WTC11 (cell line): Measurements from ENCODE around the gene CSNK2A1. TPM values are rescaled to one million over a fixed set of nuclear protein-coding genes. Genes with fewer than 3 reads are reported as not detected.

ENCODE experiments used
- ATAC-seq: fragments of 200-7000 bp; cut with Tn5 transposase; 2 replicates; pipeline ENCODE4 v1.10.0; 2021; ENCODE audit warnings: mild to moderate bottlenecking, moderate library complexity
- CTCF ChIA-PET: fragments of 300-600 bp; sonication (Branson Sonifier 250); formaldehyde crosslinking; loops from one replicate; lab custom pipeline; 2021; ENCODE audit warnings: antibody characterized with exemption; lab: Charles Lee
- POLR2A ChIA-PET: fragments of 350-600 bp; sonication (Branson Sonifier 250); formaldehyde crosslinking; loops from one replicate; lab custom pipeline; 2021; ENCODE audit warnings: antibody characterized with exemption; lab: Charles Lee
- DNase-seq: peaks from one replicate; pipeline ENCODE4 v3.0.0; 2021; ENCODE audit warnings: low spot score
- H3K27ac Mint-ChIP-seq: 2 replicates; pipeline ENCODE4 v1.8.0; 2021; ENCODE audit warnings: mixed read lengths
- H3K27me3 Mint-ChIP-seq: 2 replicates; pipeline ENCODE4 v1.8.0; 2021; ENCODE audit warnings: low read depth, mild to moderate bottlenecking, moderate library complexity, mixed read lengths
- H3K36me3 Mint-ChIP-seq: 2 replicates; pipeline ENCODE4 v1.8.0; 2021; ENCODE audit warnings: mixed read lengths
- H3K4me1 Mint-ChIP-seq: 2 replicates; pipeline ENCODE4 v1.8.0; 2022; ENCODE audit warnings: mixed read lengths
- H3K4me3 Mint-ChIP-seq: 2 replicates; pipeline ENCODE4 v1.8.0; 2021; ENCODE audit warnings: mild to moderate bottlenecking, moderate library complexity, mixed read lengths
- H3K9me3 Mint-ChIP-seq: 2 replicates; pipeline ENCODE4 v1.8.0; 2021; ENCODE audit warnings: mixed read lengths
- CBFB ChIP-seq: sonication (generic); formaldehyde crosslinking; IDR thresholded peaks from 2 replicates; pipeline ENCODE4 v1.8.1; 2022; ENCODE audit warnings: mild to moderate bottlenecking, low read depth, missing genetic modification reagents
- EMX1 ChIP-seq: fragments of 250-450 bp; sonication (Bioruptor Pico); IDR thresholded peaks from 2 replicates; pipeline ENCODE4 v1.8.0; 2021; ENCODE audit warnings: mild to moderate bottlenecking
- FOXJ3 ChIP-seq: sonication (generic); formaldehyde crosslinking; IDR thresholded peaks from 2 replicates; pipeline ENCODE4 v1.9.0; 2021; ENCODE audit warnings: missing genetic modification reagents, mild to moderate bottlenecking, borderline replicate concordance
- FOXP4 ChIP-seq: sonication (generic); formaldehyde crosslinking; IDR thresholded peaks from 2 replicates; pipeline ENCODE4 v1.8.0; 2022; ENCODE audit warnings: mild to moderate bottlenecking, missing genetic modification reagents
- IRF1 ChIP-seq: sonication (generic); formaldehyde crosslinking; IDR thresholded peaks from 2 replicates; pipeline ENCODE4 v1.8.0; 2023; ENCODE audit warnings: missing genetic modification reagents
- IRF2 ChIP-seq: sonication (generic); formaldehyde crosslinking; IDR thresholded peaks from 2 replicates; pipeline ENCODE4 v1.8.0; 2022; ENCODE audit warnings: low read depth, missing genetic modification reagents, borderline replicate concordance
- JAZF1 ChIP-seq: fragments of 250-450 bp; sonication (Bioruptor Pico); IDR thresholded peaks from 2 replicates; pipeline ENCODE4 v1.9.0; 2021; ENCODE audit warnings: moderate library complexity, mild to moderate bottlenecking, inconsistent platforms
- NR2C2 ChIP-seq: sonication (generic); formaldehyde crosslinking; IDR thresholded peaks from 2 replicates; pipeline ENCODE4 v1.8.0; 2022; ENCODE audit warnings: mild to moderate bottlenecking, missing genetic modification reagents
- RORB ChIP-seq: fragments of 250-450 bp; sonication (Bioruptor Pico); IDR thresholded peaks from 2 replicates; pipeline ENCODE4 v1.9.0; 2021; ENCODE audit warnings: mild to moderate bottlenecking
- SOX15 ChIP-seq: fragments of 250-450 bp; sonication (Bioruptor Pico); IDR thresholded peaks from 2 replicates; pipeline ENCODE4 v1.9.0; 2021; ENCODE audit warnings: mild to moderate bottlenecking
- USF2 ChIP-seq: sonication (generic); formaldehyde crosslinking; IDR thresholded peaks from 2 replicates; pipeline ENCODE4 v1.8.1; 2023; ENCODE audit warnings: mild to moderate bottlenecking, missing genetic modification reagents, moderate library complexity
- ZNF121 ChIP-seq: sonication (generic); formaldehyde crosslinking; IDR thresholded peaks from 2 replicates; pipeline ENCODE4 v1.8.0; 2023; ENCODE audit warnings: missing genetic modification reagents
- ZNF138 ChIP-seq: sonication (generic); formaldehyde crosslinking; conservative IDR thresholded peaks from 2 replicates; pipeline ENCODE4 v1.8.1; 2022; ENCODE audit warnings: mild to moderate bottlenecking, moderate library complexity, missing genetic modification reagents
- ZNF232 ChIP-seq: sonication (generic); formaldehyde crosslinking; IDR thresholded peaks from 2 replicates; pipeline ENCODE4 v1.8.0; 2022; ENCODE audit warnings: mild to moderate bottlenecking, missing genetic modification reagents
- ZNF423 ChIP-seq: fragments of 250-450 bp; sonication (Bioruptor Pico); IDR thresholded peaks from 2 replicates; pipeline ENCODE4 v2.1.2; 2022; ENCODE audit warnings: mild to moderate bottlenecking, moderate library complexity
- ZNF671 ChIP-seq: fragments of 250-450 bp; sonication (Bioruptor Pico); IDR thresholded peaks from 2 replicates; pipeline ENCODE4 v1.8.0; 2021; ENCODE audit warnings: mild to moderate bottlenecking
- total RNA-seq: library from RNA; stranded (reverse); gene quantifications from 3 replicates; pipeline ENCODE4 v1.2.3, GENCODE V29; 2021
- TF ChIP-seq, protein P1 (sequence below): sonication (generic); formaldehyde crosslinking; IDR thresholded peaks from 2 replicates; pipeline ENCODE4 v1.8.0; 2022; ENCODE audit warnings: mild to moderate bottlenecking, missing genetic modification reagents
- TF ChIP-seq, protein P2 (sequence below): fragments of 250-450 bp; sonication (Bioruptor Pico); conservative IDR thresholded peaks from 2 replicates; pipeline ENCODE4 v1.9.0; 2021; ENCODE audit warnings: mild to moderate bottlenecking
- TF ChIP-seq, protein P3 (sequence below): sonication (generic); formaldehyde crosslinking; IDR thresholded peaks from 2 replicates; pipeline ENCODE4 v1.8.1; 2022; ENCODE audit warnings: low read depth, missing genetic modification reagents, borderline replicate concordance
- TF ChIP-seq, protein P4 (sequence below): sonication (generic); formaldehyde crosslinking; IDR thresholded peaks from 2 replicates; pipeline ENCODE4 v1.8.0; 2022; ENCODE audit warnings: missing genetic modification reagents

Gene CSNK2A1
- total RNA-seq, 1 experiment from 2014 or later, result 235 TPM

DNA sequence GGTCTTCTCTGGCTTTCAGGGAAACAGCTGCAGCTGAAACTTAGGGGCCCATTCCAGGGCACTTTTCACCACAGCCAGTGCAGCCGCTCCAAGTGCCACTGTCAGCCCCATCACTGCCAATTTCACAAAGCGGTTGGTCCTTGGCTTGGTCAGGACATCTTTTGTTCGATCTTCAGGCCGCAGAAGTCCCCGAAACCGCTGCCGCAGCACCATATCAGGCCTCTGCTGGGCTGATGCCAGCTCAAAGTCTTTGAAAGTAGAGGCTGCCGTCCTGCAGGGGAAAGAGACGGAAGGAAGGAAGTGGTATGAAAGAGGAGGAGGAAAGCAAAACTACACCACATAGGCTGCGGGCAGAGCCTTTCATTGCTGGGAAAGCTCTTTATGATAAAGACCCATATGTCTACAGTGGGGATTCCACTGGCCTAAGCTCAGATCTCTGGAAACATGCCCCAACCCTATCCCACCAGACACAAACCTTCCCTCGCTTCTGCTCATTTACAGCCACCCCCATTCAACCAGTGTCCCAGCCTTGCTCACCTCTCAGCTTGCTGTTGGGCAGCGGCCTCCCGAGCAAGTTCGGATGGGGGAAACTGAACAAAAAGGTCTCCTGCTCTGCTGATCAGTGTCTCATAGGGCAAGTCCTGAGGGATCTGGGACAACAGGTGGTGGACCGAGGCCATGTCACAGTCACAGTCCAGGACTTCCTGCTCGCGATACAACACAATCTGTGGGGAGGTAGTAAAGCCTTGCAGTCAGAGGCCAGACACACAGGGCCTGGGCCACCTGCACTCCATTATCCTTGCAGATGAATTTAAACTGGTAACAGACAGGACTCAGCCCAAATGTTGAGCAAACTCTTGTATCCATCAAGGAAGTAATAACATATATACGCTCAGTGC, 104.8 kb downstream of the CSNK2A1 start:
- H3K36me3 Mint-ChIP-seq, result peaks cover 58% of the 10 kb centered on the region

More for the DNA sequence above, 104.8 kb downstream of the CSNK2A1 start:
- ChIA-PET CTCF (no interaction called here), POLR2A (no interaction called here)
- TF ChIP-seq ZNF121 (CRISPR knock-in tag) (no peak), EMX1 (CRISPR knock-in tag) (no peak), CBFB (CRISPR knock-in tag) (no peak), NR2C2 (CRISPR knock-in tag) (no peak), RORB (CRISPR knock-in tag) (no peak), FOXP4 (no peak), FOXJ3 (CRISPR knock-in tag) (no peak), JAZF1 (CRISPR knock-in tag) (no peak), ZNF138 (CRISPR knock-in tag) (no peak), ZNF232 (CRISPR knock-in tag) (no peak), SOX15 (no peak), IRF2 (CRISPR knock-in tag) (no peak), IRF1 (CRISPR knock-in tag) (no peak), ZNF671 (CRISPR knock-in tag) (no peak), USF2 (no peak), ZNF423 (no peak)
- TF ChIP-seq, protein P1, sequence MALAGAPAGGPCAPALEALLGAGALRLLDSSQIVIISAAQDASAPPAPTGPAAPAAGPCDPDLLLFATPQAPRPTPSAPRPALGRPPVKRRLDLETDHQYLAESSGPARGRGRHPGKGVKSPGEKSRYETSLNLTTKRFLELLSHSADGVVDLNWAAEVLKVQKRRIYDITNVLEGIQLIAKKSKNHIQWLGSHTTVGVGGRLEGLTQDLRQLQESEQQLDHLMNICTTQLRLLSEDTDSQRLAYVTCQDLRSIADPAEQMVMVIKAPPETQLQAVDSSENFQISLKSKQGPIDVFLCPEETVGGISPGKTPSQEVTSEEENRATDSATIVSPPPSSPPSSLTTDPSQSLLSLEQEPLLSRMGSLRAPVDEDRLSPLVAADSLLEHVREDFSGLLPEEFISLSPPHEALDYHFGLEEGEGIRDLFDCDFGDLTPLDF, result no peak
- TF ChIP-seq, protein P2, sequence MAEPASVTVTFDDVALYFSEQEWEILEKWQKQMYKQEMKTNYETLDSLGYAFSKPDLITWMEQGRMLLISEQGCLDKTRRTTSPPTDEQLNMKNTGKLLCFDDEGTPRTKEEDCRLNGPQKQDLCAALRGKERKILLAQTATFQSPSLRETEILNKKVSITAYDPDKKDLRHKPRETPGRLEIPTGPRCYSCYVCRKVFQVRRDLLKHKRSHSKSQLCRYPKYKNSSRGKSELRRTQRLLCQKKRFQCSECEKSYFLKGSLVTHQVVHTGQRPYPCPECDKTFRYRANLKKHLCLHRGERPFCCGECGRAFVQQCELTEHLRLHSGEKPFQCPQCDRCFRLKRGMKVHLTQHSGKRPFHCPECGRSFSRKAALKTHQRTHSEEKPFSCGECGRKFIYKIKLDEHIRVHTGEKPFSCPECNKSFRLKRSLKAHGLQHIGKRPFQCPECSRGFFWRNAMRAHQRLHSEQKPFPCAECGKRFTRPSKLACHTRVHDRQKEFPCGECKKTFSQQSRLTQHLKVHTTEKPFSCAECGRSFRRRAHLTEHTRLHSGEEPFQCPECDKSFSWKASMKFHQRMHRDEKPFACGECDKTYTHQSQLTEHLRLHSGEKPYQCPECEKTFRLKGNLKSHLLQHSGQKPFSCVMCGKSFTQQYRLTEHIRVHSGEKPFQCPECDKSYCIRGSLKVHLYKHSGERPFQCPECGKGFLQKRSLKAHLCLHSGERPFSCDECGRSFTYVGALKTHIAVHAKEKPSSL (CRISPR knock-in tag), result no peak
- TF ChIP-seq, protein P3, sequence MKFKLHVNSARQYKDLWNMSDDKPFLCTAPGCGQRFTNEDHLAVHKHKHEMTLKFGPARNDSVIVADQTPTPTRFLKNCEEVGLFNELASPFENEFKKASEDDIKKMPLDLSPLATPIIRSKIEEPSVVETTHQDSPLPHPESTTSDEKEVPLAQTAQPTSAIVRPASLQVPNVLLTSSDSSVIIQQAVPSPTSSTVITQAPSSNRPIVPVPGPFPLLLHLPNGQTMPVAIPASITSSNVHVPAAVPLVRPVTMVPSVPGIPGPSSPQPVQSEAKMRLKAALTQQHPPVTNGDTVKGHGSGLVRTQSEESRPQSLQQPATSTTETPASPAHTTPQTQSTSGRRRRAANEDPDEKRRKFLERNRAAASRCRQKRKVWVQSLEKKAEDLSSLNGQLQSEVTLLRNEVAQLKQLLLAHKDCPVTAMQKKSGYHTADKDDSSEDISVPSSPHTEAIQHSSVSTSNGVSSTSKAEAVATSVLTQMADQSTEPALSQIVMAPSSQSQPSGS (CRISPR knock-in tag), result no peak
- TF ChIP-seq, protein P4, sequence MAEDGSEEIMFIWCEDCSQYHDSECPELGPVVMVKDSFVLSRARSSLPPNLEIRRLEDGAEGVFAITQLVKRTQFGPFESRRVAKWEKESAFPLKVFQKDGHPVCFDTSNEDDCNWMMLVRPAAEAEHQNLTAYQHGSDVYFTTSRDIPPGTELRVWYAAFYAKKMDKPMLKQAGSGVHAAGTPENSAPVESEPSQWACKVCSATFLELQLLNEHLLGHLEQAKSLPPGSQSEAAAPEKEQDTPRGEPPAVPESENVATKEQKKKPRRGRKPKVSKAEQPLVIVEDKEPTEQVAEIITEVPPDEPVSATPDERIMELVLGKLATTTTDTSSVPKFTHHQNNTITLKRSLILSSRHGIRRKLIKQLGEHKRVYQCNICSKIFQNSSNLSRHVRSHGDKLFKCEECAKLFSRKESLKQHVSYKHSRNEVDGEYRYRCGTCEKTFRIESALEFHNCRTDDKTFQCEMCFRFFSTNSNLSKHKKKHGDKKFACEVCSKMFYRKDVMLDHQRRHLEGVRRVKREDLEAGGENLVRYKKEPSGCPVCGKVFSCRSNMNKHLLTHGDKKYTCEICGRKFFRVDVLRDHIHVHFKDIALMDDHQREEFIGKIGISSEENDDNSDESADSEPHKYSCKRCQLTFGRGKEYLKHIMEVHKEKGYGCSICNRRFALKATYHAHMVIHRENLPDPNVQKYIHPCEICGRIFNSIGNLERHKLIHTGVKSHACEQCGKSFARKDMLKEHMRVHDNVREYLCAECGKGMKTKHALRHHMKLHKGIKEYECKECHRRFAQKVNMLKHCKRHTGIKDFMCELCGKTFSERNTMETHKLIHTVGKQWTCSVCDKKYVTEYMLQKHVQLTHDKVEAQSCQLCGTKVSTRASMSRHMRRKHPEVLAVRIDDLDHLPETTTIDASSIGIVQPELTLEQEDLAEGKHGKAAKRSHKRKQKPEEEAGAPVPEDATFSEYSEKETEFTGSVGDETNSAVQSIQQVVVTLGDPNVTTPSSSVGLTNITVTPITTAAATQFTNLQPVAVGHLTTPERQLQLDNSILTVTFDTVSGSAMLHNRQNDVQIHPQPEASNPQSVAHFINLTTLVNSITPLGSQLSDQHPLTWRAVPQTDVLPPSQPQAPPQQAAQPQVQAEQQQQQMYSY (CRISPR knock-in tag), result no peak
- H3K4me3 Mint-ChIP-seq, result no peak overlapping the region
- H3K9me3 Mint-ChIP-seq, result no peaks in the 10 kb centered on the region
- peaks cover 14% of the 10 kb centered on the region for H3K4me1 Mint-ChIP-seq
- H3K27me3 Mint-ChIP-seq, result peaks cover 34% of the 10 kb centered on the region
- DNase-seq (no peak), ATAC-seq (no peak)
- H3K27ac Mint-ChIP-seq, result no peak overlapping the region
